Measurements from ENCODE around the gene EHF. TPM values are rescaled to one million over a fixed set of nuclear protein-coding genes. Genes with fewer than 3 reads are reported as not detected.

Gene EHF
- 100 to 1,000 TPM; 289 to 316 TPM for total RNA-seq

DNA sequence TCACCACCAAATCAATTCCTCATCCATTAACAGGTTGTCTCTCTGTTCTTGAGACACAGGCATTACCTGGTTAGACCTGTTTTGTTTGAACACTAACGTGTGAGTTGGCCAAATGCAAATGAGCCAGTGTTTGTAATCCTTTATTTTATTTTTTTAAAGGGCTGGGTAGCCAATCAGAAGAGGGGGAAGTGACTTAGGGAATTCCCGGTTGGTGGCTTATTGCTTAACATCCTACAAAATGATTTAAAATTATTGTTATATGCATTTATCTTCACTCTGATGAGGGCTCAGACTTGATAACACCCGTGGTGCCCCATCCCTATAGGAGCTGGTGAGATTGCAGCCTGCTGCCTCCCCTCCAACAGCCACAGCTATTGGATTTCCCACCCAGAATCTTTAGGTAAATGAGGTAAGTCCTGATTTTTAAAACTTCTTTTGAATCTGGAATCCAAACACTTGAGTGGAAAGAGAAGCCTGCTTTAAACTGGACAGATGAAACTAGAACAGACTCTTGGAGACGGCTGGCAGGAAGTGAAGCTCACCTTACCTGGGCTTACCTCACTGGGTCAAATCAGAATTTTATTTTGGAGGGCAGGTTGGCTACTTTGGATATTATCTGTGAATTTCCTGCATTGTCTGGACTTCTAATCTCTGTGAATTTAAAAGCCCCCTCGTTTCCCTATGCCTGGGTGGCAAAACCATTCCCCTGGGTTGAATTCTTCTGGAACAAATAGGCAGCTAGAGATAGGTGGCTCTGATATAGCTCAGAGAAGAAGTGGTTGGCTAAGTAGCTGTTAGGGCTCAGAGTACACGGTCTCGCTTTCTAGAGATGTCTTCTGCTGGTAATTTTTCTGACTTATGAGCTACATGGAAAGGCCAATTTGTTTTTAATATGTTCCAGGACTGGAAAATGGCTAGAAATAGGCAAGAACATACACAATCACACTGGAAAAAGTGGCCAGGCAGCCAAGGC is at the start of gene EHF:
Gene EHF, plus strand, starts transcription at position 274 of the 973 bp plus-strand sequence. CDS start 21,538 bp downstream, outside the sequence.
- H3K9ac ChIP-seq (ENCODE audit: low read depth in 2 of 2, low read length in 2 of 2), result peak within 1 kb of the TSS; percentile 56 to 93
- H3K27ac ChIP-seq, result peak within 1 kb of the TSS; percentile 71

DNA sequence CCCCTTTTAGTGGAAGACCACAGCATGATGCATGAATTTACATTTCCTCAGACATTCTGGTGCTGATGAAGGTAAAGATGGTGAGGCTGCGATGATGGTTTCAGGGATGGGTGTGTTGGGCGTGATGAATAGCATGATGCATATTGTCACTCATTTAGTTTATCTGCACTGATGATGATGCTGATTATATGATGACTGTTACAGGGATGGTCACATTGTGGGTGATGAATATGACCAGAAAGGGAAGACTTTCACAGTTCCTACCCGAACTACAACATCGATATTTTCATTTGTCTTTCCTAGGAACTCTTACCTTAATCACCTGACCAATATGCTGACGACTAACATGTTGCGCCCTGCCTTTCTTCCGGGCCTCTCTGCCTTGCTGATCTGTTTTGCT is 47.4 kb upstream of the EHF start:
- TF ChIP-seq, protein P1, sequence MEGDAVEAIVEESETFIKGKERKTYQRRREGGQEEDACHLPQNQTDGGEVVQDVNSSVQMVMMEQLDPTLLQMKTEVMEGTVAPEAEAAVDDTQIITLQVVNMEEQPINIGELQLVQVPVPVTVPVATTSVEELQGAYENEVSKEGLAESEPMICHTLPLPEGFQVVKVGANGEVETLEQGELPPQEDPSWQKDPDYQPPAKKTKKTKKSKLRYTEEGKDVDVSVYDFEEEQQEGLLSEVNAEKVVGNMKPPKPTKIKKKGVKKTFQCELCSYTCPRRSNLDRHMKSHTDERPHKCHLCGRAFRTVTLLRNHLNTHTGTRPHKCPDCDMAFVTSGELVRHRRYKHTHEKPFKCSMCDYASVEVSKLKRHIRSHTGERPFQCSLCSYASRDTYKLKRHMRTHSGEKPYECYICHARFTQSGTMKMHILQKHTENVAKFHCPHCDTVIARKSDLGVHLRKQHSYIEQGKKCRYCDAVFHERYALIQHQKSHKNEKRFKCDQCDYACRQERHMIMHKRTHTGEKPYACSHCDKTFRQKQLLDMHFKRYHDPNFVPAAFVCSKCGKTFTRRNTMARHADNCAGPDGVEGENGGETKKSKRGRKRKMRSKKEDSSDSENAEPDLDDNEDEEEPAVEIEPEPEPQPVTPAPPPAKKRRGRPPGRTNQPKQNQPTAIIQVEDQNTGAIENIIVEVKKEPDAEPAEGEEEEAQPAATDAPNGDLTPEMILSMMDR (IDR thresholded peaks at IDR 0.05), result no peak
- intact Hi-C loops (cut with DNase I), result no loop called here
- Histone ChIP-seq H3K9me3 (no peaks in the 10 kb centered on the region), H3K9ac (ENCODE audit: low read depth in 2 of 2, low read length in 2 of 2) (no peak overlapping the region), H3K4me1 (no peaks in the 10 kb centered on the region), H3K36me3 (no peaks in the 10 kb centered on the region), H3K27me3 (no peaks in the 10 kb centered on the region), H3K4me3 (no peak overlapping the region), H3K27ac (no peak overlapping the region)
- DNase-seq, result no peak

More for the DNA sequence above, at the start of gene EHF:
- Histone ChIP-seq H3K4me1 (no peaks in the 10 kb centered on the region), H3K9me3 (no peaks in the 10 kb centered on the region), H3K4me3 (peak within 1 kb of the TSS; percentile 43), H3K27me3 (no peaks in the 10 kb centered on the region), H3K36me3 (no peaks in the 10 kb centered on the region)
- DNase-seq, result peak; percentile 82
- intact Hi-C loops (cut with DNase I), result no loop called here
- TF ChIP-seq, protein P1 (IDR thresholded peaks at IDR 0.05), result no peak

DNA sequence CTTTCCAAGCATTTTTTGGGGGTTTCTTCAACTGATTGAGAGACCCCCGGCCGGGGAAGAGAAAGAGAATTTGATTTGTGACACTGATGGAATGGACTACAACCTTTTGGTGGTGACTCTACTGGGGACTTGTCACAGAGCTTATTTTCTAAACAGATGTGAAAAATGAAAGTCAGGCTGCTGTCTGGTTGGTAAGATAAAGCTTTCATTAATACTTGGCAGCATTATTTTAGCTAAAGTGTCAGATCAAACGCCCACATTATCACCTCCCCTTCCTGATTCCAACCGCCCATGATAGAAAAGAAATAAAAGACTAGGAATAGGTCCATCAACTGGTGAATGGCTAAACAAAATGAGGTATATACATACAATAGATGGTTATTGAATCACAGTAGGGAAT is 45.6 kb upstream of the EHF start:
- DNase-seq, result no peak
- Histone ChIP-seq H3K4me1 (no peaks in the 10 kb centered on the region), H3K27ac (no peak overlapping the region), H3K36me3 (no peaks in the 10 kb centered on the region), H3K27me3 (no peaks in the 10 kb centered on the region), H3K9ac (ENCODE audit: low read depth in 2 of 2, low read length in 2 of 2) (no peak overlapping the region), H3K4me3 (no peak overlapping the region), H3K9me3 (no peaks in the 10 kb centered on the region)
- TF ChIP-seq, protein P1 (IDR thresholded peaks at IDR 0.05), result no peak
- intact Hi-C loops (cut with DNase I), result no loop called here

DNA sequence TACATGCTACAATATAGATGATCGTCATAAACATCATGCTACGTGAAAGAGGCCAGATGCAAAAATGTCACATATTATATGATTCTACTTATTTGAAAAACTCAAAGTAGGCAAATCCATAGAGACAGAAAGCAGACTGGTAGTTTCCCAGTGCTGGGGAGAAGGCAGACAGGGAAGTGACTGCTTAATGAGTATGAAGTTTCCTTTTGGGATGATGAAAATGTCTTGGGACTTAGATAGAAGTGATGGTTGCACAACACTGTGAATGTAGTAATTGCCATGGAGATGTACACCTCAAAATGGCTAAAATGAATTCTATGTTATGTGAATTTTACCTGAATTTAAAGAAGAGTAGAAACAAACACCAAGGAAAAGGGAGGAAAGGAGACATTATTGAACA is 45.2 kb upstream of the EHF start:
- H3K9ac ChIP-seq (ENCODE audit: low read depth in 2 of 2, low read length in 2 of 2), result no peak overlapping the region
- H3K36me3 ChIP-seq, result no peaks in the 10 kb centered on the region
- no peak for DNase-seq
- H3K9me3 ChIP-seq, result no peaks in the 10 kb centered on the region
- no peak overlapping the region for H3K27ac ChIP-seq
- TF ChIP-seq, protein P1 (IDR thresholded peaks at IDR 0.05), result no peak
- H3K4me1 ChIP-seq, result no peaks in the 10 kb centered on the region
- intact Hi-C loops (cut with DNase I), result no loop called here
- H3K27me3 ChIP-seq, result no peaks in the 10 kb centered on the region
- H3K4me3 ChIP-seq, result no peak overlapping the region

DNA sequence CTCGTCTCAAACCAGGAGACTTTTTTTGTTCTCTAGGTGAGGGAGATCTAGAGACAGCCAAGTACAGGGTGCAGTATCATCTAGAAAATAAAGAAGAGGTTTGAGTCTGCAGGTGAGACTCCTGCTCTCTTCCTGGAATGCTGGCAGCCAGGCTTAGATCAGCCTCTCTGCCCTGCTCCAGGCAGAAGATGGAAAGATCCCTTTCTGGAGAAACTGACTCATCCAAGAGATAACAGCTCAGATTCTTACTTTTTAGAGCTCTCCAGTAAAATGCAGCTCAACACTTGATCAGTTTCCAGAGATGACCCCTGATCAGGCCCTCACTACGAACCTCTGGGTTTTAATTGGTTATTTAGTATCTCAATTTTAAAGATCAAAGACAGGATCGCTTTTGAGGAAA is 44.6 kb upstream of the EHF start:
- Histone ChIP-seq H3K27me3 (no peaks in the 10 kb centered on the region), H3K4me3 (no peak overlapping the region), H3K27ac (no peak overlapping the region), H3K9ac (ENCODE audit: low read depth in 2 of 2, low read length in 2 of 2) (no peak overlapping the region), H3K4me1 (no peaks in the 10 kb centered on the region), H3K36me3 (no peaks in the 10 kb centered on the region), H3K9me3 (no peaks in the 10 kb centered on the region)
- TF ChIP-seq, protein P1 (IDR thresholded peaks at IDR 0.05), result no peak
- no peak for DNase-seq
- intact Hi-C loops (cut with DNase I), result no loop called here
